ENCODE data around the gene MLLT1.

The MLLT1 gene

GRCh38 chr19:6220385-6221191 is 59.2 kb downstream of the MLLT1 start:
- no peak for DNase-seq

- DNase-seq = no peak
These were observed 60.0 kb downstream of the MLLT1 start for GRCh38 chr19:6219586-6220290.

DNA sequence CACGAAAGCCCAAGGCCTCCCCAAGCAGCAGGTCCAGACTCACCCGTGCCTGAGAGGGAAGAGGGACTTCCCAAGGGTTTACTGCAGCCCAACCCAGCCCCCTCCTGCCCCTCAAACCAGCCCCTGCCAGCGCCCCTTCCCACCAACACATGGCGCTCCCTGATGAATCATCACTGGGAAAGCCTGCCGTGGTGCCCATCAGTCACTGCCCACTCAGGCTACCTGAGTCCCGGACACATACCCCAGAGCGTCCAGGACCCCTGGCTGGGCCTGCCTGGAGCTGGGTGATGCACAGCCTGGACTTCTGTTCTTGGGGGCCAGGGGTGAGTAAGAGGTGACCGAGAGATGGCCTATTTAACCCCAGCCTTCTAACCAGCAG is 60.6 kb downstream of the MLLT1 start:
- DNase-seq = no peak

DNA sequence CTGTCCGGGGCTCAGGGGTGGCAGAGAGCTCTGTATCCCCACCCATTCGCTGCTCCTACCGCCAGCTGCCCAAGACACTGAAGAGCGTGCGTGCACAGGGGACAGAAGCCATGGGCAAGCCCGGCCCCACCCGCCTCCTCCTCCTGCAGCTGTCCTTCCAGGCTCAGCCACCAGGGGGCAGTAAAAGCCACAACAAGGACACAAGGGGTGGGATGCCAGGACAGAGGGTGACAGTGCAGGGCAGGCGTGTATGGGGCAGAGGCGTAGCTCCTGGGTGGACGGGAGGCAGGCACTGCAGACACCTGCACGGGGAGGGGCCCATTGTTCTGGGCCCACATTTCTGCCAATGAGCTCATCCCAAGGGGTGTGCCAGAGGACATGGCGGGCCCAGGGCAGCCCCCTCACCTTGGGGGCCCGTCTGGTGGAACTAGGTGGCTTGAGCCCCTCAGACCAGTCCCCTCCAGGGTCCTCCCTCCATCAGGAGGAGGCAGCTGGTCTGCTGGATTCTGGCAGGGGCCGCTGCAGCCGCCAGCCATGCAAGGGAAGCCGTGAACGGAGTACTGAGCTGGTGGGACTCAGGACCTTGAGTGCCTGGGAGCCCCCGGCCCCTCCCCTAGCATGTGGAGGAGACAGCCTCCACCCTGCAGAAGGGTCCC is 61.2 kb downstream of the MLLT1 start:
- DNase-seq = peak; percentile 62

DNA sequence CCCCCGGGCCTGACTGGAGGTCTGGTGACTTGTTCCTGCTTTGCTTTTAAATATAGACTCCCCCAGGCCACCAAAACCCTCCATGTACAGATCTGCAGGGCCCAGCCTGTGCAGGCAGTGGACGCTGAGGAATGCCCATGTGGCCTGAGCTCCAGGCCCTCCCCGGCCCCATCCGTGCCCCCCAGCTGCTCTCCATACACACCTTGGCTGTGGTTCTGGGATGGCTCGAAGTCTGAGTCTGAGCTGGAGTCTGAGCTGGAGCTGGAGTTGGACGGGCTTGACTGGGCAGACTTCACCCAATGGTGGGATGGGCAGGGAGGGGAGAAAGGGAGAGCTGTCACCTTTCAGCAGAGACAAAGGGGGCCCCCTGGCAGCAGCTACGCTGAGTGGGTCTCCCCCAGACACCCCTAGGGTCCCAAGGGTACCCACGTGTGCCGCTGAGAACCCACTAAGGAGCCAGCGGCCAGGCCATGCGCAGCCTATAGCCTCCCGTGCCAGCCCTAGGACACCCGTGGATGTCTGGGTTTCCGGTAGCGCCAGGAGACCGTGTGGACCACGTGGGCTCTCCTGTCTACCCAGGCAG is 61.9 kb downstream of the MLLT1 start:
- DNase-seq = no peak

- no peak for DNase-seq
These were observed 62.6 kb downstream of the MLLT1 start for GRCh38 chr19:6216996-6217751.

- DNase-seq = no peak
These were observed 63.4 kb downstream of the MLLT1 start for GRCh38 chr19:6216236-6216995.

GRCh38 chr19:6215701-6216235 is 64.0 kb downstream of the MLLT1 start:
- no peak for DNase-seq

GRCh38 chr19:6214881-6215541 is 64.8 kb downstream of the MLLT1 start:
- no peak for DNase-seq

GRCh38 chr19:6213696-6214641 is 65.8 kb downstream of the MLLT1 start:
- DNase-seq = no peak

GRCh38 chr19:6213266-6213595 is 66.5 kb downstream of the MLLT1 start:
- no peak for DNase-seq

GRCh38 chr19:6212403-6213265 is 67.1 kb downstream of the MLLT1 start:
- DNase-seq = no peak

DNA sequence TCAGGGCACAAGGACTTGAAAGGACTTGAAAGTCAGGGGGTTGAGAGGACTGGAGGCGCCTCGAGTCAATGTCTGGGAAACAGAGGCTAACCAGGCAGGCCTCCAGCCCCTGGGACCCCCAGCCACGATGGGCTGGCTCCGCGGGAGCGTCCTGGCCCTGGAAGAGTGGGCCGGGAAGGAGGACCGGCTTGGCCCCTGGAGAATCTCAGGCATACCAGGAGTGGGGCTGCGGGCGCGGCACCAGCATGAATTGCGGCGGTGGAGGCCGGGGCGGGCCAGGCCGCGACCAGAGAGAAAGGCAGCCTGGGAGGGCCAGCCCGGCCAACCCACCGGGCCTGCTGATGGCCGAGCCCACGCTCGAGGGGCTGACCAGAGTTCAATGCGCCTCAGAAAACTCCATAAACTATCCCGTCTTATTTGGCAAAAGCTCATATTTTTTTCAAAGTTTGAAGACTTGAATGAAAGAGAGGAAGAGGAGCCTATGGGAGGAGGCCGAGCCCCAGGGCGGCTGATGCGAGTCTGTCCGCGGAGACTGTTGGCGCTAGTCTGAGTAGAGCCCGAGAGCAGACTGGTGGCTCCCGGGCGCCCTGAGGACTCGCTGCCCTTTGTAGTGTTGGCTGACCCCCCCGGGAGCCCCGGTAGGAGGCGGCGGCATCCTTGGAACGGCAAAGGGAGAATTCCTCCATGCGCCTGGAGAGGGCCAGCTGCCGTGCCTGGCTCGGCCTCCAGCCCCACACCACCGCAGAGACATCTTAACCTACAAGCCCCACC is 68.0 kb downstream of the MLLT1 start:
- DNase-seq = no peak

DNA sequence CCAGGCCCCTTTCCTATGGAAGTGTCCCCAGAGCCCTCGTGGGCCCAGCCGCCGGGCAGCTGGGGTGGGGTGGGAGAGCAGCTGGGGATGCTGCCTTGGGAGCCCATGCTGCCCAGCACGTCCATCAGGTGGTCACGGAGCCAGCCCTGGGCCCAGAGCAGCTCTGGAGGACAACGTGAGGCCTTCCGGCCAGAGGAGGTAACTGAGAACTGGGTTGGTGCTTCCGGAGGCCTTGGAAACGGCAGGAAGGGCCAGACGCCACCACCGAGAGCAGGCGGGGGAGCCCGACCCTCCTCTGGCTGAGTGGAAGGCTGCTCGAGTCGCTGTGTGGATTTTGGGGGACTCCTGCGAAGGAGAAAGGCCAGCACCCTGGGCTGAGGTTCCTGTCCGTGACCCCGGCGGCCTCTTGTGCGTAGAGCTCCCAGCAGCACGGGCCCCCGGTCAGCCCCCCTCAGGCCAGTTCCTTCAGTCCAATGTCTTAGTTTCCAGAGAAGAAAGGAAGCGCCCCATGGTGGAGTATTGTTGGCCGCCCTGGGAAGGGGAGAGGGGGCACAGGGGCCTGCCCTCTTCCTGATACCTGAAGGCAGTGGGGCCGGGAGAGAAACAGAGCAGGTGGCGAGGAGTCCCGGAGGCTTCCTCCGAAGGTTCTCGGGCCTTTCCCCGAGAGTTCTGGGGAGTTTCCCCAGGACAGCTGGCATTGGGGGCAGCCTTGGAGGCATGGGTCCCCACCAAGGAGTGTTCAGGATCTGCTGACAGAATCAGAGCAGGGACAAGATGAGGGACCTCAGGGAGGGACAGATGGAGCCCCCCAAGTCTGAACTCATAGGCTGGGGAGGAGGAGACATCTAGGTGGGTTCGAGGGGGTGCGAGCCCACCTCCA is 68.8 kb downstream of the MLLT1 start:
- DNase-seq = no peak

- DNase-seq = no peak
These were observed 69.7 kb downstream of the MLLT1 start for GRCh38 chr19:6210091-6210490.

GRCh38 chr19:6209680-6210079 is 70.1 kb downstream of the MLLT1 start:
- no peak for DNase-seq

DNA sequence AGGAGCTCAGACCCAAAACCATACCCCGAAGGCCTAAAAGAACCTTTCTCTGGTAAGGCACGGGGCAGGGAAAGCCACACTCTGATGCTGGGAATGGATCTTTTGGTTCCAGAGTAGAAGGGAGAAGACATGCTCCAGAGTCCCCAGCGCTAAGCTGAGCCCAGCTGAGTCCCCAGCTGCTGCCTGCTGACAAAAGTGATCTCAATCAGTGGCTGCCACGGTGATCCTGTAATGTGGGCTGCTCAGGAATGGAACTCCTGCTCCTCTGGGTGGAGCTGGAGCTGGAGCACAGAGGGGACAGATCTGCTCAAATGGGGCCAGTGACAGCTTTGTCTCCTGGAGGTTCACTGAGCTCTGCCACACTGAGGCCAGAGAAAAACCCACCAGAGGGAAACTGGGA is 70.5 kb downstream of the MLLT1 start:
- no peak for DNase-seq

Data from GDM1 (cell line).